ENCODE measurements around the gene CNIH1.

DNA sequence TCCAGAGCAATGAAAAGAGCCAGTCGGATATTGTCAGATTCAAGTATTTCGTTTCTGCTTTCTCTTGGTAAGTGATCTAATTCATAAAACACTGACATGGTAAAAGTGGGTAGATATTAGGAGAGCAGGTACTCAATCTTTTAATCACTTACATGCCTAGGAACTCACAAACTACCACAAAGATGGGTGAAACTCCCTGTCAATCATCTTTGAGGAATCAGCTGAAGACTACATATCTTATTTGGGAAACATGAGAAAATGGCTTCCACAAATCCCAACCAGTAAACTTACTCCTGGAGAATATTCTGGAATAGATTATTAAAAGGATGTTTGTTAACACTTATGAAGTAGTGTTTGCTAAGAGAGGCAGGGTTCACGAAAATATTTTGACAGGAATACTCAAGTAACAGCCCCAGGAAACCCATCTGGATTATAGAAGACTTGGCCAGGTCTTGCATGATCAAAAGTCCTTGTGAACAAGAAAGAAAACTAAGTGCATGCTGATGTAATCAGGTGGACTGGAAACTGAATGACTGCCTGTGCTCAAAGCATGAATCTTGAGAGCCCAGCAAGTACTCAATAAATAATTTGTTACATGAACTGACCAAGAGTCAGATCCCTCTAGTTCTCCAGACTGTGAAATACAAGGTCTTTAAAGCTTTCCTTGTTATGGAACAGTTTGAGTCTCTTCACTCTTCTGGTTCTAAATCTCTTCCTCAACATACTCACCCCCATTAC lies 15.5 kb downstream of the CNIH1 start:
- TF ChIP-seq, protein P1, sequence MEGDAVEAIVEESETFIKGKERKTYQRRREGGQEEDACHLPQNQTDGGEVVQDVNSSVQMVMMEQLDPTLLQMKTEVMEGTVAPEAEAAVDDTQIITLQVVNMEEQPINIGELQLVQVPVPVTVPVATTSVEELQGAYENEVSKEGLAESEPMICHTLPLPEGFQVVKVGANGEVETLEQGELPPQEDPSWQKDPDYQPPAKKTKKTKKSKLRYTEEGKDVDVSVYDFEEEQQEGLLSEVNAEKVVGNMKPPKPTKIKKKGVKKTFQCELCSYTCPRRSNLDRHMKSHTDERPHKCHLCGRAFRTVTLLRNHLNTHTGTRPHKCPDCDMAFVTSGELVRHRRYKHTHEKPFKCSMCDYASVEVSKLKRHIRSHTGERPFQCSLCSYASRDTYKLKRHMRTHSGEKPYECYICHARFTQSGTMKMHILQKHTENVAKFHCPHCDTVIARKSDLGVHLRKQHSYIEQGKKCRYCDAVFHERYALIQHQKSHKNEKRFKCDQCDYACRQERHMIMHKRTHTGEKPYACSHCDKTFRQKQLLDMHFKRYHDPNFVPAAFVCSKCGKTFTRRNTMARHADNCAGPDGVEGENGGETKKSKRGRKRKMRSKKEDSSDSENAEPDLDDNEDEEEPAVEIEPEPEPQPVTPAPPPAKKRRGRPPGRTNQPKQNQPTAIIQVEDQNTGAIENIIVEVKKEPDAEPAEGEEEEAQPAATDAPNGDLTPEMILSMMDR (IDR thresholded peaks at IDR 0.05) = no peak
- no peak for TF ChIP-seq POLR2AphosphoS5 (IDR thresholded peaks at IDR 0.05)
- no peak for TF ChIP-seq EP300 (IDR thresholded peaks at IDR 0.05)
